ENCODE data around the gene MYG1. TPM values are rescaled to one million over a fixed set of nuclear protein-coding genes. Genes with fewer than 3 reads are reported as not detected.

MYG1 gene
- total RNA-seq, 1 experiment from 2014 or later: 91.8 TPM

DNA sequence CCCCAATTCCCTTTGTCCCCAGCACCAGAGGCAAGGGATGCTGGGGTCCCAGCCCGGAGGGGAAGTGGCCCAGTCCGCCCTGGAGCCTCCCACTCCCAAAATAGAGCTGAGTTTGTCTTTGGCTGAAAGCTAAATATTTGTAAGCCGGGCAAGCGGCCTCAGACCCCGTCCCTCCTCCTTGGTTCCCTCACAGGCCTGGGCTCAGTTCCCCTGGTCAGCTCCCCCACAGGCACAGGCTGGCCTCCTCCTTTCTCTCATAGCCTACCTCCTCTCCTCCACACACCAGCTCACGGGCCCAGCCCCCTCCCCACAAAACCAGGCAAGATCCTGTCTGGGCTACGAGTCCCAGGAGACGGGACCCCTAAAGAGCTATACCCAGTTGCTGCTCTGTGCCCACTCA, 35.3 kb downstream of the MYG1 start:
- H3K4ac ChIP-seq (ENCODE audit: low read depth, low read length): no peak overlapping the region
- no peaks in the 10 kb centered on the region for H3K23me2 ChIP-seq (ENCODE audit: insufficient read length, low read depth, low read length, poor library complexity, severe bottlenecking)
- H3K4me2 ChIP-seq (ENCODE audit: insufficient read depth, insufficient read length, low read length): no peak overlapping the region
- H2BK12ac ChIP-seq (ENCODE audit: insufficient read length, low read depth, low read length): no peak overlapping the region
- H3K4me1 Mint-ChIP-seq: peaks cover 18 to 27% of the 10 kb centered on the region in 2 experiments
- H3K9me3 Mint-ChIP-seq: no peaks in the 10 kb centered on the region
- H4K8ac ChIP-seq (replicated peaks; ENCODE audit: insufficient read length, low read depth, low read length): no peak overlapping the region
- no peak overlapping the region for H3K14ac ChIP-seq (ENCODE audit: insufficient read depth, low read length)
- H3K27me3 ChIP-seq (ENCODE audit: insufficient read depth, low read length): peaks cover 5% of the 10 kb centered on the region
- no peak overlapping the region for H2BK20ac ChIP-seq (ENCODE audit: low read depth, low read length, poor library complexity, severe bottlenecking)
- H2BK120ac ChIP-seq (ENCODE audit: low read depth, low read length, poor library complexity, severe bottlenecking): no peak overlapping the region
- H4K20me1 ChIP-seq (ENCODE audit: control insufficient read depth, insufficient read depth, insufficient read length): no peaks in the 10 kb centered on the region
- no peak overlapping the region for H3K18ac ChIP-seq (ENCODE audit: insufficient read length, low read depth, low read length)
- no peak overlapping the region for H3K23ac ChIP-seq (ENCODE audit: insufficient read length, low read depth, low read length)
- no peaks in the 10 kb centered on the region for H3K9me3 ChIP-seq (ENCODE audit: control insufficient read depth, low read depth, low read length)
- no peak overlapping the region for H3T11ph ChIP-seq (ENCODE audit: low read length)
- H3K27ac Mint-ChIP-seq: no peak overlapping the region
- no peak overlapping the region for H3K4me3 Mint-ChIP-seq
- no peak overlapping the region for H4K5ac ChIP-seq (ENCODE audit: insufficient read length, low read depth, low read length)
- no peak overlapping the region for H2BK5ac ChIP-seq (ENCODE audit: insufficient read length, low read length)
- TF ChIP-seq CTCF (conservative IDR thresholded peaks at IDR 0.05): no peak
- H2AK5ac ChIP-seq (ENCODE audit: insufficient read length, low read length): no peak overlapping the region
- H3K9ac ChIP-seq (ENCODE audit: extremely low read depth, insufficient read length, low read length): no peak overlapping the region
- no peak overlapping the region for H4K91ac ChIP-seq (ENCODE audit: insufficient read length, low read depth, low read length)
- no peaks in the 10 kb centered on the region for H3K79me1 ChIP-seq (ENCODE audit: insufficient read depth, low read depth, low read length, poor library complexity, severe bottlenecking)
- DNase-seq: no peak
- peaks cover 74% of the 10 kb centered on the region for H3K27me3 Mint-ChIP-seq (ENCODE audit: low read depth)
- H3K27ac ChIP-seq (ENCODE audit: insufficient read length, low read depth, low read length): no peak overlapping the region
- no peaks in the 10 kb centered on the region; the same call in 1 of the 2 replicates for H3K4me1 ChIP-seq (ENCODE audit: insufficient read depth, low read length)
- no peak overlapping the region for H2BK15ac ChIP-seq (ENCODE audit: low read depth, low read length)
- H3K56ac ChIP-seq (ENCODE audit: insufficient read length, low read depth, low read length): no peak overlapping the region
- WGBS (ENCODE audit: extremely low coverage, insufficient read length, low lambda C conversion rate): no CpG with 5 or more reads among the region's 8 CpGs
- no peaks in the 10 kb centered on the region for H3K36me3 Mint-ChIP-seq (ENCODE audit: insufficient read depth in 1 of 3, low read depth in 3 of 3)
- no peaks in the 10 kb centered on the region for H3K79me2 ChIP-seq (ENCODE audit: insufficient read depth, low read length)
- H2AFZ ChIP-seq (ENCODE audit: low read length): no peak overlapping the region

Data from H9 (cell line).